Stimulated activated CD4-positive, alpha-beta T cell treated with anti-CD3 and anti-CD28 coated beads, Interleukin-1b, Interleukin-23, amount 100 ng/mL, for 24 hours (primary cell): Measurements from ENCODE around the gene ERICH6.

Experiments used
- DNase-seq, 4 experiments: peaks; one replicate each; pipeline ENCODE4 v3.0.0-alpha.2; 2020; ENCODE audit warnings: low read depth in 4 of 4, low spot score in 1 of 4

Gene ERICH6

DNA sequence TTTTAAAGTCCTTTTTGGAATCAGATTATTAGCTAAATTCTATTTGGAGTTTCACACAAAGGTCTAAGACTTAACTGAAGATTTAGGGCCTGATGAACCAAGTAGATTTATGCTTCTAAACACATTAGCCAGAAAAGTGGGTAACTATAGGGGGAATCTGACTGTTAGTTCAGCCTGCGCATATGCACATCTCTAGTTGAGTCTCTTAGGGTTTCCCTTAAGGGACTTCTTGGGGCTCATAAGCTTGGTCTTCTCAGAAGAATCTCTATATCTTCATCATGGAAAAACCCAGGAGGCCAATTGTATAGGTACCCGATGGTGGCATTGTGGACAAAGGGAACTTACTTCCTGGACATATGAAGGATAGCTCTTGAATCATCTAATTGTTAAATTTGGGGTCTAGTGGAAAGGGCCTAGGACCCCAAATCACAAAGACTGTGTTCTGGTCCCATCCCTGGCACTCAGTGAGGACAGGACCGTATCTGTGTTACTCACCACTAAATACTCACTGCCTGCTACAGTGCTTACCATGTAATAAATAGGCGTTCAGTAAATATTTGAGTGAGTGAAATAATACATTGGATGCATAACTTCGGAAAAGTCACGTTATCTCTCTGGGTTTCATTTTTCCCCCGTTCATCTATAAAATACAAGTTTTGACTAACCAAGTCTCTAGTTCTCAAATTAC, 83.6 kb downstream of the ERICH6 start:
- no peak for DNase-seq

DNA sequence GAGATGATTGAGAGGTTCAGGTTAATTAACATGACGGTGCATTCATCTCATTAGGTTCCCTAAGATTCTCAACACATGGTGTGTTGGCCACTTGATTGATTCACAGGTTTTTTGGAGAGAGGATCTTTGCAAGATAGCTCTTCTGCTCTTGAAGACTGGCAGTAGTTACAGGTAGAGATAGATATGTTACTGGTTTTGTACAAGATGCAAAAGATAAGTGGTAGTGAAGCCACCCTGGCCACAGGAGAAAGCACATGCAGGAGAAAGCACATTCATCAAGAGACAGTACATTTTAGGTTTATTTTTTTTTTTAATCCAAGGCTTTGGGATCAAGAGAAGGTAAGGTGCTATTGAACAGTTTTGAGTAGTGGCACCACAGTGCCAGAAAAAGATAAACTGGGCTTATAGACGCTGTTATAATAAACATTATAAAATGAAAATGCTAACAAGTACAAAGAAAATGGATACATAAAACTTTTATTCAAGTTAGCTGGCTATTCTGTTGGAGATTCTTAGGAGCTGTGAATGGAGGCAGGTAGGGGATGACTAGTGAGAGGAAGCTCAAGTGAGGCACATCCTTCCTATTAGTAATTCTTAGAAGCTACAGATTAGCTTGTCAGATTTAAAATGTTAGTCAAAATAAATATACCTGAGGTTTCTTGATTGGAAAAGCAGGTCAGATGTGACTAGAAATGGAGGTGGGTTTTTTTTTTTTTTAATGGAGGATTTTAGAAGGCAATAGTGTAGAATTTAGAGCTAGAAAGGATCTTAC, 89.8 kb downstream of the ERICH6 start:
- no peak for DNase-seq

DNA sequence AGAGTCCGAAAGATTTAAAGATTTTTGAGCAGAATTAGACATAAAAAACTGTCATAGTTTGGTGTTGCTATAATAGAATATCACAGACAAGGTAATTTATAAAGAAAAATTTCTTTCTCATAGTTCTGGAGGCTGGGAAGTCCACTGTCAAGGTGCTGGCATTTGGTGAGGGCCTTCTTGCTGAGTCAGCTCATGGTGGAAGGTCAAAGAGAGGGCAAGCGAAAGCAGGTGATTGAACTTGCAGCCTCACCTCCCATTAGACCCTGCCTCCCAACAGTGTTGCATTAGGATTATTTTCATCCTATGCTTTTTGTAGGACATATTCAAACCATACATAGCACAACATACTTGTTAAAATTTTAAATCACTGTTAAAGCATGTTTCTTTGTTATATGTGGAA, 90.7 kb downstream of the ERICH6 start:
- DNase-seq, result no peak

DNA sequence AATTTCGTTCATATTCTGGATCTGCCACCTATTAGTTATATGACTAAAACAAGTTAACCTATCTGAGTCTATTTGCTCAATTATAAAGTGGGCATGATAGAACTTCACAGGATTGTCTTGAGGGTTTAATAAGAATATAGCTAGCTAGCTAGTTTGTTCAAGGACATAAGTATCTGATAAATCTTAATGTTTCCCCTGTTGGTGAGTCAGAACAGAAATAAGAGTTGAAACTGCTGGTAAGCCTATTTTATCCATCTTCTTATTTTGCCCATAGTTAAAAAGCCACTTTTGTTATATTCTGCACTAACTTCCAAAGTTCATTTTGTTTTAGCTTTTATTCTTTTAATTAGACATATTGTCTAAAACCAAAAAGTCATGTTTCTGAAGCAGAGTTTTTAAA, 91.2 kb downstream of the ERICH6 start:
- no peak for DNase-seq

DNA sequence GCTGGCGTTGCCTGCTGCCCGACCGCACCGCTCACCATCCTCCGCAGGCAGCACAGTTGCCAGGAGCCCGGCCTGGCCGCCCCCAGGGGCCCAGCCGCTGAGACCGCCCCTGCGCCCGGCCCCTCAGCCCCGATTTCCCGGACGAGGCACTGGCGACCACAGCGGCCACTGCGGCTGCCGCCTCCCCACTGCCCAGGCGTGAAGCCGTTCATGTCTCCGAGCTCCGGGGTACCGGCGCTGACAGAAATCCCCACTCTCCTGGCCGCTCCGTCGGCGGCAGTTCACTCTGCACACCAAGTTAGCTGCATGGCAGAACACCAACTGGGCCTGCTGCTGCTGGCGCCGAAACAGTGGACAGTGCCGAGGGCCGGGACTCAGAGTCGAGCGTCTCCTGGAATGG, 92.1 kb downstream of the ERICH6 start:
- DNase-seq, result no peak

DNA sequence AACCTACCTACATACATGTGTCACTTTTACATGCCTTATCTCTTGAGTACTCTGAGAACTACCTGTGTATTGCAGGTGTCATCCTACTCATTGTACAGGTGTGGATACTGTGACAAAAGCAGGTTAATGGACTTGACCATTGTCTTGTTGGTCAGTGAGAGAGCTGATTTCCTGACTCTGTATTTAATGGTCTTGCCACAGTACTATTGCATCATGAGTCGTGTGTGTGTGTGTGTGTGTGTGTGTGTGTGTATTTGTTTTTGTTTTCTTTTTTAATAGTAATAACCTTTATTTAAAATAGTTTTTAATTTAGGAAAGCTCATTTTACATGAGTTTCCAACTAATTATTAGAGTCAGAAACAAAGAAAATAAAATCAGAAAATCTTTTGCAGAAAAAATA, 92.9 kb downstream of the ERICH6 start:
- DNase-seq, result no peak

DNA sequence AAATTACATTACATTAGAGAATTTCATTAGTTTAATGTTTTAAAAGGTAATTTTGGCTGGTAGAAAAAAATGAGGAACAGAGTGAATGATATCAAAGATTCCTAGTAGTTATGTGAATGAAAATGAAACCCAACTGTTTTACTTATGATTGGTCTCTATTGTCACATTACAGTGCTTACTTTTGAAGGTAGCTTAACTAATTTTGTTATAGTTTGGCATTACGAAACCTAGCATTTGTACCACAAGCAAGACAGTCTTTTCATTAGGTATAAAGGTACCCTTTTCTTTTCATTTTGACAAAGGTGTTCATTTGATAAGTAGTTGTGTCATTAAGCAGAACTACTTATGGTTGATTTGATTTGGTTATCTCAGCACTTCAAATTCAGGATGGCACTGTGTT, 93.7 kb downstream of the ERICH6 start:
- no peak for DNase-seq
